ENCODE data around the gene NEURL1. TPM values are rescaled to one million over a fixed set of nuclear protein-coding genes. Genes with fewer than 3 reads are reported as not detected.
A peak's percentile ranks its signal among the peaks of the same experiment; 100 is the strongest.

NEURL1 gene
- total RNA-seq, 4 donors from 2014 or later, result 0.39 to 0.63 (median 0.46) TPM

DNA sequence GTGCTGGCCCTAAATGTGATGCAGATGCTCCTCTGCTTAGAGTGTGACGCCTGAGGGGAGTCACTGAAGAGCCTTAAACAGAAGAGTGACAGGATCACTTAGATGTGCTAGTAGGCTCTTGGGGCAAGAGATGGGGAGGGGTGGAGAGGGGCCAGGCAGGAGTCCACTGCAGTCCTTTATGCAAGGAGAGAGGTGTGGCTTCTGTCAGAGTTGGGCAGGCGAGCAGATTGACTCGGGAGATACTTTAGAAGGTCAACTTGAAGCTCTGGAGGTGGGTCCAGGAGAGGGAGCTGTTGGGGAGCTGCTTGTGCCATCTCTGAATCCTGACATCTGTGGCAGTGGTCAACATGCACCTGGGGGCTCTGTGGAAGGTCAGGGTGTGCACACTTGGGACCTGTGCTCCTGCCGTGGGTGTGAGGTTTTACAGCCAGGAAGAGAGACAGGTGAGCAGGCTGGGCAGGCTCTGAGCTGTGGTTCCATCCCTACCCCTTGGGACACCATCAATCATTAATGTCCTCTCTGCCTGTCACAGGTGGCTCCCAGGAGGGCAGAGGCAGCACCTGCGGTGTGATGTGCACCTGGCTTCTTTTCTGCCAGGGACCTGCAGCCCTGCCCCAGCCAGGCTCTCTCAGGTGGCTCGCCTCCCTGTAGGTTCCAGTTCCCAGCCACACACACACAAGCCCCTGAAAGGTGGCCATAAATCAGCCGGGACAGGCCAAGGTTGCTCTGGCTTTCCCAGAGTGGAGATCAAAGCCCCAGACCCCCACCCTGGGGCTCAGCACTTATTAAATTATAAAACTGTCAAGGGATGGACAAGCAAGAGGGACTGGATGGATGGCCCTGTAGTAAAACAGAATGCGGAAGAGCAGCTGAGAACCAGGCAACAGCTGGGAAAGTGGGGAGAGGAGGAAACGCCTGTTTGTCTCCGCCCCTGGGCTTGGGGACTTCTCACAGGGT is 14.0 kb downstream of the NEURL1 start:
- intact Hi-C loops (cut with DNase I), result no loop called here
- 82% methylated on average over 10 of the region's 10 CpGs for WGBS
- TF ChIP-seq POLR2AphosphoS5 (IDR thresholded peaks at IDR 0.05) (no peak), POLR2A (IDR thresholded peaks at IDR 0.05; ENCODE audit: low read depth) (no peak), EP300 (IDR thresholded peaks at IDR 0.05) (no peak)
- TF ChIP-seq, protein P1, sequence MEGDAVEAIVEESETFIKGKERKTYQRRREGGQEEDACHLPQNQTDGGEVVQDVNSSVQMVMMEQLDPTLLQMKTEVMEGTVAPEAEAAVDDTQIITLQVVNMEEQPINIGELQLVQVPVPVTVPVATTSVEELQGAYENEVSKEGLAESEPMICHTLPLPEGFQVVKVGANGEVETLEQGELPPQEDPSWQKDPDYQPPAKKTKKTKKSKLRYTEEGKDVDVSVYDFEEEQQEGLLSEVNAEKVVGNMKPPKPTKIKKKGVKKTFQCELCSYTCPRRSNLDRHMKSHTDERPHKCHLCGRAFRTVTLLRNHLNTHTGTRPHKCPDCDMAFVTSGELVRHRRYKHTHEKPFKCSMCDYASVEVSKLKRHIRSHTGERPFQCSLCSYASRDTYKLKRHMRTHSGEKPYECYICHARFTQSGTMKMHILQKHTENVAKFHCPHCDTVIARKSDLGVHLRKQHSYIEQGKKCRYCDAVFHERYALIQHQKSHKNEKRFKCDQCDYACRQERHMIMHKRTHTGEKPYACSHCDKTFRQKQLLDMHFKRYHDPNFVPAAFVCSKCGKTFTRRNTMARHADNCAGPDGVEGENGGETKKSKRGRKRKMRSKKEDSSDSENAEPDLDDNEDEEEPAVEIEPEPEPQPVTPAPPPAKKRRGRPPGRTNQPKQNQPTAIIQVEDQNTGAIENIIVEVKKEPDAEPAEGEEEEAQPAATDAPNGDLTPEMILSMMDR (IDR thresholded peaks at IDR 0.05), result no peak
- no peak overlapping the region for H3K4me3 ChIP-seq
- no peak overlapping the region for H3K27ac ChIP-seq (replicated peaks in 1 of 4)
- H3K9me3 ChIP-seq, result no peaks in the 10 kb centered on the region
- no peak for DNase-seq (ENCODE audit: extremely low spot score)
- H3K4me1 ChIP-seq, result peaks cover 2 to 14% (median 11%) of the 10 kb centered on the region in 4 donors
- no peaks in the 10 kb centered on the region for H3K36me3 ChIP-seq
- H3K27me3 ChIP-seq, result no peaks in the 10 kb centered on the region

DNA sequence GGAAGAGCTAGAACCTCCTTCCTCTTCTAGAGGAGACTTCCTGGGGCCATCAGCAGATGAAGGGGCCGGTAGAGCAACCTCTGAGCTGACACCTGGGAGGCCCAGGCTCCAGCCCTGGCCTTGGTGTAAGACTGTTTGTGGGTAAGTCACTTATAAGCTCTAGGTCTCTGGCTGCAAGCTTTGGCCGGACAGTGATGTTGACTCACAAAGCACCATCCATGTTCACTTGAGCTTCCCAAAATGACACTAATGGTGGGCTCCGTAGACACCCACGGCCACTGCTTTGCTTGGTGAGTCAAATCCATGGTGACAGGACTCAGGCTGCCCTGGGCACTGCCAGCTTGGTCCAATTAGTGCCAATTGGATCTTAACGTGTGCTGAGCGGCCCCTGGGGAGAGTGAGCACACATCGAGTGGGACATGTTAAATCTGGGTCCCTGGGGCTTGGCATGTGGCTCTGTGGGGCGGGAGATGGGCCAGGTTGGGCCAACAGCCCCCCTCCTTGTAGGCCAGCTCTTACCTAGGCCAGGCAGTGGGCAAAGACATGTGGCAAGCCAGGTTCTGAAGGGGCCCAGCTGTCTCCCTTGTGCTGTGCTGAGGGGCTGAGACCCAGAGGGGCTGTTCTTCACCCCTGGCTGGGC is 16.7 kb downstream of the NEURL1 start:
- WGBS, result 95% methylated on average over 7 of the region's 8 CpGs
- no peaks in the 10 kb centered on the region for H3K9me3 ChIP-seq
- no peaks in the 10 kb centered on the region for H3K27me3 ChIP-seq
- no peaks in the 10 kb centered on the region for H3K36me3 ChIP-seq
- H3K27ac ChIP-seq (replicated peaks in 1 of 4), result no peak overlapping the region
- no peak overlapping the region for H3K4me3 ChIP-seq
- TF ChIP-seq, protein P1 (IDR thresholded peaks at IDR 0.05), result no peak
- TF ChIP-seq EP300 (IDR thresholded peaks at IDR 0.05) (no peak), POLR2AphosphoS5 (IDR thresholded peaks at IDR 0.05) (no peak), POLR2A (IDR thresholded peaks at IDR 0.05; ENCODE audit: low read depth) (no peak)
- H3K4me1 ChIP-seq, result peaks cover 0 to 32% (median 28%) of the 10 kb centered on the region in 4 donors
- DNase-seq (ENCODE audit: extremely low spot score), result no peak
- intact Hi-C loops (cut with DNase I), result no loop called here

DNA sequence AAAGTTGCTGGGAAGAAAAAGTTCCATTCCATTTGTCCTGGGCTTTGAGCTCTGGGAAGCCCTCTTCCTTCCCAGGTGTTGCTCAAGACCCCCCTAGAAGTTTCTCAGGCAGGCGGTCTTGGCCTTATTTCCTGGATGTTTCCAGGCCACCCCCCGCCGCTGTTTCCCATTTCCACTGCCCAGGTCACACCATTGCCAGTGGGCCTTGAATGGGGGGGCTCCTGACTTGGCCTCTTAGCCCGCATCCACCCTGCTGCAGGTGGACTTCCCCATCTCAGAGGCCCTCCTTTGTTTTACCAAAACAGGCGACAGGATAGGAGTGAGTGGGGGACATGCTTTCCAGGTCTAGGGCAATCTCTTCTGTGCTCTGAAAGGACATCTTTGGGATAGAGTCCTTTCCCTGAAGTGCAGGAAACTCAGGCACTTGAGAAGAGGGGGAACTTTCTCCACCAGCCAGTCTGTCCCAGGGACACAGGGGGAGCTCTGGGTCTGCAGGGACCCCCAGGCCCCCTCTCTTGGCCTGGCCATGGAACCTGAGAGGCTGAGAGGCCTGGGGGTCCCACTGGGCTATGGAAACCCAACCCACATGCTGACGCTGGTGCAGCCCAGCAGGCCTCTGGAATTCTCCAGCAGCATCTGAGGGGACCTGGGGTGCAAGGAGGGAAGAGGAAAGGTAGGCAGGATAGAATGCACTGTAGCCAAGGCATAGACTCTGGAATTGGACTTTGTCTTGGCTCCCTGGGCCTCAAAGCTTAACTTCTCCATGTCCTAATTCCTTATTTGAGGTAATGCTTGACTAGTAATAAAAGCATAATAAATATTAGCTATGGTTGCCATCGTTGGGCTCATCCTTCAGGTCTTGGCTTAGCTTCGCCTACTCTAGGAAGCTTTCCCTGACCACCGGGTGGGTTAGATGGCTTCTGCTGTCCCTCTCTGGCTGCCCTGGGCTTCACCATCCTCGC is 17.6 kb downstream of the NEURL1 start:
- H3K36me3 ChIP-seq, result no peaks in the 10 kb centered on the region
- no peaks in the 10 kb centered on the region for H3K27me3 ChIP-seq
- no peaks in the 10 kb centered on the region for H3K9me3 ChIP-seq
- WGBS, result 99% methylated on average over 10 of the region's 10 CpGs
- intact Hi-C loops (cut with DNase I), result no loop called here
- TF ChIP-seq POLR2A (IDR thresholded peaks at IDR 0.05; ENCODE audit: low read depth), result no peak
- no peak for TF ChIP-seq EP300 (IDR thresholded peaks at IDR 0.05)
- TF ChIP-seq, protein P1 (IDR thresholded peaks at IDR 0.05), result no peak
- TF ChIP-seq POLR2AphosphoS5 (IDR thresholded peaks at IDR 0.05), result no peak
- no peak for DNase-seq (ENCODE audit: extremely low spot score)
- peaks cover 0 to 39% (median 33%) of the 10 kb centered on the region in 4 donors for H3K4me1 ChIP-seq
- H3K27ac ChIP-seq (replicated peaks in 1 of 4), result no peak overlapping the region
- H3K4me3 ChIP-seq, result no peak overlapping the region

DNA sequence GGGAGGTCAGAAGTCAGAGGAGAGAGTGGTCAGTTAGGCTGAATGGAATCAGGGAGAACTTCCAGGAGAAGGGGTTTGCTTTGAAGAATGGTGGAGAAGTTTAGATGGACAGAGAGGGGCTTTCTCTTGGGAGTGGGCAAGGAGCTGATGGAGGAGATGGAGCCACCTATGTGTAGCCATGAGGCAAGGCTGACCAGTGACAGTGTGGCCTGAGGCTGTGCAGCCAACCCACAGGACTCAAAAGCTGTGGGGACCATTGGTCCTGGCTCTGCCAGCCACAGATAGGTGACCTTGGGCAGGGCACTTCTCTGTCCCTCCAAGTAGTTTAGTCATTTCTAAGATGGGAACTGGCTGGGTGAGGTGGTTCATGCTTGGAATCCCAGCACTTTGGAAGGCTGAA is 18.7 kb downstream of the NEURL1 start:
- Histone ChIP-seq H3K27ac (replicated peaks in 1 of 4) (peak overlapping the region in 1 of 4 donors; percentile 75), H3K4me1 (peaks cover 0 to 39% (median 33%) of the 10 kb centered on the region in 4 donors), H3K4me3 (no peak overlapping the region), H3K36me3 (no peaks in the 10 kb centered on the region), H3K9me3 (no peaks in the 10 kb centered on the region), H3K27me3 (no peaks in the 10 kb centered on the region)
- intact Hi-C loops (cut with DNase I), result no loop called here
- no peak for DNase-seq (ENCODE audit: extremely low spot score)
- TF ChIP-seq, protein P1 (IDR thresholded peaks at IDR 0.05), result no peak
- no peak for TF ChIP-seq POLR2A (IDR thresholded peaks at IDR 0.05; ENCODE audit: low read depth)
- TF ChIP-seq POLR2AphosphoS5 (IDR thresholded peaks at IDR 0.05), result no peak
- TF ChIP-seq EP300 (IDR thresholded peaks at IDR 0.05), result no peak

All from esophagus muscularis mucosa (tissue), 4 donors.